Measurements from ENCODE around the gene PGP.

The PGP gene

DNA sequence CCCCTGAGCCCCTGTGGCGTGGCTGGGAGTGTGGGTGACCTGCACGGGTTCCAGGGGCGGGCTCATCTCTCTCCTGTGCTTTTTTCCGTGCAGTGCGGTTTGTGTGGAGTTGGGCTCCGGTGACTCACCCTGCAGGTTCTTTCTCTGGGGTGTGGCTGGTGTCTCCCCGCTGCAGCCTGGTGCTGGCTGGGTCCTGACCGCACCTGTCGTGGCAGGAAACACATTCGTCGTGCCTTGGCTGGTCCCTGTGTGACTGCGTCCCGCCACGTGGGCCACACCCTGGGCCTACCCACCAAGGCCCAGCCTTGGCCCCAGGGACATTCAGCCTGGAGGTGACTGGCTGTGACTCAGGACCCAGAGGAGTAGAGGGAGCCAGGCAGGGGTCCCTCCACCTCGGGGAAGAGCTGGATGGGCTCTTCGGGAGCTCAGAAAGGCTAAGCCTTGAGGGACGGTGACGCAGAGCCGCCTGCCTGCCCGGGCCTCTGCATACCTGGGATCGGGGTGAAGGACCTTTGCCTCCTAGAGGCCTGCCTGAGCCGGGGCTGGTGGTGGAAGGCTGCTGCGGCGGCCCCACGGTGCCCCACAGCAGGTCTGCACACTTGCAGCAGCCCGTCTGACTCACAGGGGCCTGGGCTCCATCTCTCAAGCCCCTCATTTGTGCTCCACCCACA, 51.3 kb downstream of the PGP start:
- no peak for DNase-seq (ENCODE audit: low read depth)

GRCh38 chr16:2162676-2163118, 51.9 kb downstream of the PGP start:
- no peak for DNase-seq (ENCODE audit: low read depth)

DNA sequence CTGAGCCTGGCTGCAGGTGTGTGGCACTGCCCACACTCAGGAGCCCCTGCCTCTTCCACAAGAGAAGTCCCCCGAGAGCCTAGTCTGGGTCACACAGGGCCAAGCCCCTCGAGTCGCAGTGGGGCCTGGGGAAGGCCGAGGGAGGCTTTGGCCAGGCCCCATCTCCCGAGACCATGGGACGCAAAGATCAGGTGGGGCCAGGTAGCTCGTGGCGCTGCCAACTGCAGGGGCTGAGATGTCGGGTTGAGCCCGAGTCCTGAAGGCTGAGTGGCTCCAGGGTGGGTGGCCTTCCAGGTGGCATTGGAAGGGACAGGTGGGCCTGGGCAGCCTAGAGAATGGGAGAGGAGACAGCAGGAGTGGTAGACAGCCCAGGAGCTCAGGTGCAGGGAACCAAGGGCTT, 52.7 kb downstream of the PGP start:
- no peak for DNase-seq (ENCODE audit: low read depth)
